NCI-H510A treated with DMSO at 0.1 percent for 48 hours (cell line): ENCODE results near the gene HNRNPL.
A peak's percentile ranks its signal among the peaks of the same experiment; 100 is the strongest.

Experiments used
- DNase-seq: peaks from one replicate; lab custom pipeline; 2025; lab: John Stamatoyannopoulos, UW

Gene HNRNPL

GRCh38 chr19:38845374-38846024, 4.3 kb downstream of the HNRNPL start:
- DNase-seq: no peak

- no peak for DNase-seq
Observed at GRCh38 chr19:38844093-38844686, 5.6 kb downstream of the HNRNPL start.

GRCh38 chr19:38843175-38843758, 6.5 kb downstream of the HNRNPL start:
- DNase-seq: no peak

GRCh38 chr19:38842439-38843174, 7.2 kb downstream of the HNRNPL start:
- no peak for DNase-seq

GRCh38 chr19:38841787-38842438, 7.9 kb downstream of the HNRNPL start:
- no peak for DNase-seq

GRCh38 chr19:38841180-38841766, 8.5 kb downstream of the HNRNPL start:
- DNase-seq: no peak

GRCh38 chr19:38840583-38840968, 9.2 kb downstream of the HNRNPL start:
- no peak for DNase-seq

- no peak for DNase-seq
Observed at GRCh38 chr19:38839816-38840582, 9.8 kb downstream of the HNRNPL start.

- no peak for DNase-seq
Observed at GRCh38 chr19:38838986-38839761, 10.6 kb downstream of the HNRNPL start.

- no peak for DNase-seq
Observed at GRCh38 chr19:38838208-38838985, 11.4 kb downstream of the HNRNPL start.

GRCh38 chr19:38837656-38838121, 12.1 kb downstream of the HNRNPL start:
- DNase-seq: peak; percentile 6

- no peak for DNase-seq
Observed at GRCh38 chr19:38836983-38837626, 12.7 kb downstream of the HNRNPL start.

- DNase-seq: no peak
Observed at GRCh38 chr19:38836159-38836982, 13.4 kb downstream of the HNRNPL start.

- DNase-seq: no peak
Observed at GRCh38 chr19:38834590-38834989, 15.2 kb downstream of the HNRNPL start.

GRCh38 chr19:38834104-38834490, 15.7 kb downstream of the HNRNPL start:
- DNase-seq: no peak

- no peak for DNase-seq
Observed at GRCh38 chr19:38833092-38833425, 16.7 kb downstream of the HNRNPL start.

GRCh38 chr19:38831142-38831605, 18.6 kb downstream of the HNRNPL start:
- peak; percentile 69 for DNase-seq
